PFSK-1 (cell line): ENCODE results near the gene PIK3CD.

Source experiments
- POLR2AphosphoS5 ChIP-seq: IDR thresholded peaks from 2 replicates; pipeline ENCODE4 v1.6.1; 2012; ENCODE audit warnings: low read depth, mild to moderate bottlenecking, control low read depth, low read length, moderate library complexity
- SIN3A ChIP-seq: IDR thresholded peaks from 2 replicates; pipeline ENCODE4 v1.6.1; 2012; ENCODE audit warnings: mild to moderate bottlenecking, low read length, moderate library complexity, borderline replicate concordance; ENCODE audit not compliant: insufficient read depth
- TAF1 ChIP-seq: IDR thresholded peaks from 2 replicates; pipeline ENCODE4 v1.6.1; 2012; ENCODE audit warnings: low read length, control low read depth, borderline replicate concordance; ENCODE audit not compliant: insufficient read depth
- TF ChIP-seq, protein P1 (sequence below), 2 experiments: IDR thresholded peaks; 2 replicates each; pipeline versions ENCODE4 v1.6.1 to v1.8.0; 2011 to 2012; ENCODE audit warnings: low read depth in 2 of 2, low read length in 2 of 2, control low read depth in 1 of 2, inconsistent platforms in 1 of 2, mild to moderate bottlenecking in 1 of 2, moderate library complexity in 1 of 2; ENCODE audit not compliant: insufficient read depth in 1 of 2

DNA sequence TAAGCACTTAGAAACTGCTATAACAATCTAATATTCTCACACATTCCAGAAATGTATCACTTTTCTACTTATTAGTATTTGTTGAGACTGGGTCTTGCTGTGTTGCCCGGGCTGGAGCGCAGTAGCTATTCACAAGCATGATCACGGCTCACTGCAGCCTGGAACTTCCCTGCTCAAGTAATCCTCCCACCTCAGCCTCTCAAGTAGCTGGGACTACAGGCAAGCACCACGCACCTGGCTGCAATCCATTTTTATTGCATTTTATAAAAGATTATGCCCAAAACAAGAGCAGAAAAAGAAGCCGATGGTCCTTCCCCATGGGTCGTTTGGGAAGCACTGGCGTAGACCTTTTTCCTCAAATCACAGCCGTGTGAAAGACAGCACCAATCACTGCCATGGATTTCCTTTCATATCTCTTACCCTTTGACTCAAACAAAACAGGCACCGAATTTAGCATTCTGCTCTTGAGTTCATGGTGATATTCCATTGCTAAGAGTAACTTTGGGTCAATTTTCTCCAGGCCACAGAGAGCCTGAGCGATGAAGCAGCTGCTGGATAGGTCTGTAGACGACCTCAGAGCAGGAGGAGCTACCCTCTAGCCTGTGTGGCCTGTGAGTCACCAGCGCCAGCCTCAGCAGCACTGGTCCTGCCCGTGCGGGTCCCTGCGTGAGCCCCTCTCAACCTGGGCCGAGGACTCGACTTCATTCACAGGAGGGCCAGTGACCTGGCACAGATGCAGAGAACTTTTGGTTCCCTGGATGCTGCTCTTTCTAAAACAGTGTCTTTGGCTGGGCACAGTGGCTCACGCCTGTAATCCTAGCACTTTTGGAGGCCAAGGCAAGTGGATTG, 80.8 kb downstream of the PIK3CD start:
- TF ChIP-seq TAF1: no peak
- no peak for TF ChIP-seq POLR2AphosphoS5
- TF ChIP-seq, protein P1, sequence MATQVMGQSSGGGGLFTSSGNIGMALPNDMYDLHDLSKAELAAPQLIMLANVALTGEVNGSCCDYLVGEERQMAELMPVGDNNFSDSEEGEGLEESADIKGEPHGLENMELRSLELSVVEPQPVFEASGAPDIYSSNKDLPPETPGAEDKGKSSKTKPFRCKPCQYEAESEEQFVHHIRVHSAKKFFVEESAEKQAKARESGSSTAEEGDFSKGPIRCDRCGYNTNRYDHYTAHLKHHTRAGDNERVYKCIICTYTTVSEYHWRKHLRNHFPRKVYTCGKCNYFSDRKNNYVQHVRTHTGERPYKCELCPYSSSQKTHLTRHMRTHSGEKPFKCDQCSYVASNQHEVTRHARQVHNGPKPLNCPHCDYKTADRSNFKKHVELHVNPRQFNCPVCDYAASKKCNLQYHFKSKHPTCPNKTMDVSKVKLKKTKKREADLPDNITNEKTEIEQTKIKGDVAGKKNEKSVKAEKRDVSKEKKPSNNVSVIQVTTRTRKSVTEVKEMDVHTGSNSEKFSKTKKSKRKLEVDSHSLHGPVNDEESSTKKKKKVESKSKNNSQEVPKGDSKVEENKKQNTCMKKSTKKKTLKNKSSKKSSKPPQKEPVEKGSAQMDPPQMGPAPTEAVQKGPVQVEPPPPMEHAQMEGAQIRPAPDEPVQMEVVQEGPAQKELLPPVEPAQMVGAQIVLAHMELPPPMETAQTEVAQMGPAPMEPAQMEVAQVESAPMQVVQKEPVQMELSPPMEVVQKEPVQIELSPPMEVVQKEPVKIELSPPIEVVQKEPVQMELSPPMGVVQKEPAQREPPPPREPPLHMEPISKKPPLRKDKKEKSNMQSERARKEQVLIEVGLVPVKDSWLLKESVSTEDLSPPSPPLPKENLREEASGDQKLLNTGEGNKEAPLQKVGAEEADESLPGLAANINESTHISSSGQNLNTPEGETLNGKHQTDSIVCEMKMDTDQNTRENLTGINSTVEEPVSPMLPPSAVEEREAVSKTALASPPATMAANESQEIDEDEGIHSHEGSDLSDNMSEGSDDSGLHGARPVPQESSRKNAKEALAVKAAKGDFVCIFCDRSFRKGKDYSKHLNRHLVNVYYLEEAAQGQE (IDR thresholded peaks at IDR 0.05; ENCODE audit: insufficient read depth in 1 of 2, low read depth in 2 of 2, low read length in 2 of 2): no peak
- no peak for TF ChIP-seq SIN3A
